ENCODE data around the gene CSH2. TPM values are rescaled to one million over a fixed set of nuclear protein-coding genes. Genes with fewer than 3 reads are reported as not detected.
"Not testable (repeated sequence)": the region's sequence is repeated elsewhere in the genome, so short reads cannot be mapped to it uniquely, and the experiment has no call there.

Gene CSH2
- total and polyA plus RNA-seq, 2 donors (not counting 1 experiment from before 2014, with no cell fraction given) = not detected

DNA sequence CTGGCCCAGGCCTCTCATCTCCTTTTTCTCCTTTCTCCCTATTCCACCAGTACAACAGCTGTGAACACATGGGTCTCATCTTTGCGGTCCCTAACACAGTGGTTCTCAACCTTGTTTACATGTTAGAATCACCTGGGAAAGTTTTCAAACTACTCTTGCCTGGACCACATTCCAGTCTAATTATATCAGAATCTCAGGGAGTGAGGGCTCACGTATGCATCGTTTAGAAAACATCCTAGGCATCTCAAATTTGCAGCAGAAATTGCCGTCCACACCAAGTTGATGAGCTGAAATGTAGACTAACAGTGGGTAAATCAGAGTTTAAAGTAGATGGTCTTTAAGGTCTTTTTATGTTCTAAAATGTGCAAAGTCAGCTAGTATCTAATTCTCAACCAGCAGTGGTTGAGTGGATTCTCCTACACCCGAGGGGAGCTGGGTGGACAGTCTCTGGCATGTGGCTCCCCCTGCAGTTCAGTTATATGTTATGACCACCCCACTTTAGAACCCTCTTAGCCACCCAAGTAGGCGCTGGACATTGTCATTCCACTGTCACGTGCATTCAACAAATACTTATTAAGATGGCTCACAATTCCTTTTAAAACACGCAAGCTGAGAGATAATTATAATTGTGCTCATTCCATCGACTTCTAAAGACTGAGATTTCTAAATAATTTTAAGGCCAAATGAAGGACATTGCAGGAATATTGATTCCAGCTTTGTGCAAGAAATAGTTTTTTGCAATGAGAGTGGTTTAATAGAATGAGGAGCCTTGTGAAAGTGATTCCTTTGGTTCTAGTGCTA is 3.8 kb downstream of the CSH2 start:
- not testable (repeated sequence) for H3K4me1 ChIP-seq (ENCODE audit: control insufficient read depth in 2 of 2, insufficient read depth in 2 of 2, low read length in 2 of 2)

DNA sequence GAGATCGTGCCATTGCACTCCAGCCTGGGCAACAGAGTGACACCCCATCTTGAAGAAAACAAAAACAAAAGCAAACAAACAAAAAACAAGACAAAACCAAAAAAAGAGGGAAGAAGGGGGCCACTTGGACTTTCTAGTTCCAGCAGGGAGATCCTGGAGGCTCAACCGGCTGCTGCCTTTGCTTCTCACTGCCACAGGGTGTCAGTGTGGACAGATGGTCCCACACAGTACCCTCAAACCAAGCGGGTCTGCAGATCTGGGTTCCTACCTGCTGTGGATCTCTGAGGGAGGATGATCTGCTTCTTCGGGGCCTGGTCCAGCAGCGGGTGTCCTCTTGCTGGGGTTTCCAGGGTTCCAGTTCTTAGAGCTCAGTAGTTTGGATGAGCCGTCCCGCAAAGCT is 6.9 kb downstream of the CSH2 start:
- H3K36me3 ChIP-seq (replicated peaks in 1 of 2; ENCODE audit: control extremely low read depth in 1 of 2, control insufficient read depth in 1 of 2, extremely low read depth in 1 of 2, insufficient read depth in 2 of 2, low read length in 1 of 2); H3K4me1 ChIP-seq (ENCODE audit: control insufficient read depth in 2 of 2, insufficient read depth in 2 of 2, low read length in 2 of 2); ATAC-seq (ENCODE audit: low read depth); H3K4me1 Mint-ChIP-seq; H2AFZ ChIP-seq (ENCODE audit: insufficient read depth, low read depth, low read length, poor library complexity, severe bottlenecking); H3K4me3 Mint-ChIP-seq; H3K27ac ChIP-seq (ENCODE audit: low read length in 2 of 2); H3K9me3 Mint-ChIP-seq (ENCODE audit: insufficient read depth); H3K9me3 ChIP-seq (ENCODE audit: control extremely low read depth in 1 of 3, control insufficient read depth in 2 of 3, insufficient read depth in 1 of 3, low read length in 2 of 3); H4K20me1 ChIP-seq (ENCODE audit: control insufficient read depth, insufficient read depth, low read length, poor library complexity, severe bottlenecking); DNase-seq; H3K27me3 ChIP-seq (replicated peaks in 1 of 4; ENCODE audit: control extremely low read depth in 1 of 4, control insufficient read depth in 3 of 4, insufficient read depth in 4 of 4, low read length in 3 of 4); POLR2A ChIA-PET; H3K4me2 ChIP-seq (replicated peaks; ENCODE audit: low read depth, low read length, poor library complexity, severe bottlenecking); H3K9ac ChIP-seq (ENCODE audit: low read length); H3K79me2 ChIP-seq (ENCODE audit: control insufficient read depth, insufficient read depth, low read length); H3K27ac Mint-ChIP-seq; H3K4me3 ChIP-seq (ENCODE audit: control extremely low read depth in 1 of 5, extremely low read depth in 1 of 5, insufficient read depth in 1 of 5, low read depth in 2 of 5, low read length in 4 of 5); H3K27me3 Mint-ChIP-seq: not testable (repeated sequence)
- WGBS (ENCODE audit: insufficient coverage) = no CpG with 5 or more reads among the region's 7 CpGs
- intact Hi-C loops (cut with micrococcal nuclease) = loop anchor here (1.0 kb wide), 1 partner anchor 441 kb away; no protein-coding TSS in a partner anchor
- CTCF ChIA-PET = interaction anchor here (0.8 to 4.0 kb wide), 12 partner anchors 8 to 415 kb away, joined by 3 to 13 read pairs (median 4); no protein-coding TSS in a partner anchor

More for the DNA sequence above, 3.8 kb downstream of the CSH2 start:
- H3K4me1 Mint-ChIP-seq; H3K27me3 ChIP-seq (replicated peaks in 1 of 4; ENCODE audit: control extremely low read depth in 1 of 4, control insufficient read depth in 3 of 4, insufficient read depth in 4 of 4, low read length in 3 of 4); H3K36me3 ChIP-seq (replicated peaks in 1 of 2; ENCODE audit: control extremely low read depth in 1 of 2, control insufficient read depth in 1 of 2, extremely low read depth in 1 of 2, insufficient read depth in 2 of 2, low read length in 1 of 2); intact Hi-C loops (cut with micrococcal nuclease); H3K79me2 ChIP-seq (ENCODE audit: control insufficient read depth, insufficient read depth, low read length); H3K9me3 ChIP-seq (ENCODE audit: control extremely low read depth in 1 of 3, control insufficient read depth in 2 of 3, insufficient read depth in 1 of 3, low read length in 2 of 3); H3K4me3 ChIP-seq (ENCODE audit: control extremely low read depth in 1 of 5, extremely low read depth in 1 of 5, insufficient read depth in 1 of 5, low read depth in 2 of 5, low read length in 4 of 5); H3K9me3 Mint-ChIP-seq (ENCODE audit: insufficient read depth); H3K27me3 Mint-ChIP-seq; H3K4me2 ChIP-seq (replicated peaks; ENCODE audit: low read depth, low read length, poor library complexity, severe bottlenecking); H3K27ac ChIP-seq (ENCODE audit: low read length in 2 of 2); POLR2A ChIA-PET; H4K20me1 ChIP-seq (ENCODE audit: control insufficient read depth, insufficient read depth, low read length, poor library complexity, severe bottlenecking); ATAC-seq (ENCODE audit: low read depth); DNase-seq; H3K27ac Mint-ChIP-seq; H3K4me3 Mint-ChIP-seq; H2AFZ ChIP-seq (ENCODE audit: insufficient read depth, low read depth, low read length, poor library complexity, severe bottlenecking); H3K9ac ChIP-seq (ENCODE audit: low read length): not testable (repeated sequence)
- CTCF ChIA-PET = interaction anchor here (1.0 kb wide), 1 partner anchor 20 kb away, joined by 3 read pairs; no protein-coding TSS in a partner anchor
- WGBS (ENCODE audit: insufficient coverage) = no CpG with 5 or more reads among the region's 9 CpGs
